ENCODE data around the gene LDLRAD4.

The LDLRAD4 gene

GRCh38 chr18:13549880-13550232, 331.3 kb downstream of the LDLRAD4 start:
- H3K27ac ChIP-seq (ENCODE audit: low read length): no peak overlapping the region
- no peak overlapping the region for H2AFZ ChIP-seq (ENCODE audit: low read depth, low read length)
- TF ChIP-seq CTCF (IDR thresholded peaks at IDR 0.05; ENCODE audit: borderline replicate concordance, extremely low read depth, low read length, poor library complexity, severe bottlenecking): no peak
- no peak for TF ChIP-seq EZH2 (IDR thresholded peaks at IDR 0.05; ENCODE audit: borderline replicate concordance, low read depth, low read length, severe bottlenecking)
- ATAC-seq (ENCODE audit: insufficient read depth, low read depth) (no peak), DNase-seq (no peak)
- peaks cover 24% of the 10 kb centered on the region for H4K20me1 ChIP-seq (ENCODE audit: insufficient read depth, low read length)
- H3K4me2 ChIP-seq (ENCODE audit: insufficient read depth, low read length): no peak overlapping the region
- no peaks in the 10 kb centered on the region for H3K27me3 ChIP-seq (ENCODE audit: insufficient read depth, low read length, poor library complexity)
- no peaks in the 10 kb centered on the region for H3K4me1 ChIP-seq (ENCODE audit: insufficient read depth, low read length)
- H3K9ac ChIP-seq (ENCODE audit: low read depth, low read length): no peak overlapping the region
- H3K79me2 ChIP-seq (ENCODE audit: insufficient read depth, low read length): peaks cover 91% of the 10 kb centered on the region
- peaks cover 52% of the 10 kb centered on the region for H3K36me3 ChIP-seq (ENCODE audit: insufficient read depth, low read length)
- H3K9me3 ChIP-seq (ENCODE audit: insufficient read depth, low read length, severe bottlenecking): peaks cover 16% of the 10 kb centered on the region
- H3K4me3 ChIP-seq (ENCODE audit: low read depth in 1 of 2, low read length in 2 of 2): no peak overlapping the region

GRCh38 chr18:13550418-13551304, 332.1 kb downstream of the LDLRAD4 start:
- H3K79me2 ChIP-seq (ENCODE audit: insufficient read depth, low read length): peaks cover 91% of the 10 kb centered on the region
- H2AFZ ChIP-seq (ENCODE audit: low read depth, low read length): no peak overlapping the region
- H3K4me2 ChIP-seq (ENCODE audit: insufficient read depth, low read length): no peak overlapping the region
- 0 out of 2 replicates have a peak overlapping the region, but pooled peaks have one; percentile 10 for H3K27ac ChIP-seq (ENCODE audit: low read length)
- H3K4me1 ChIP-seq (ENCODE audit: insufficient read depth, low read length): no peaks in the 10 kb centered on the region
- ATAC-seq (ENCODE audit: insufficient read depth, low read depth) (no peak), DNase-seq (no peak)
- H3K9ac ChIP-seq (ENCODE audit: low read depth, low read length): no peak overlapping the region
- no peak for TF ChIP-seq CTCF (IDR thresholded peaks at IDR 0.05; ENCODE audit: borderline replicate concordance, extremely low read depth, low read length, poor library complexity, severe bottlenecking)
- TF ChIP-seq EZH2 (IDR thresholded peaks at IDR 0.05; ENCODE audit: borderline replicate concordance, low read depth, low read length, severe bottlenecking): no peak
- no peak overlapping the region for H3K4me3 ChIP-seq (ENCODE audit: low read depth in 1 of 2, low read length in 2 of 2)
- peaks cover 46% of the 10 kb centered on the region for H3K36me3 ChIP-seq (ENCODE audit: insufficient read depth, low read length)
- H3K9me3 ChIP-seq (ENCODE audit: insufficient read depth, low read length, severe bottlenecking): peaks cover 16% of the 10 kb centered on the region
- peaks cover 26% of the 10 kb centered on the region for H4K20me1 ChIP-seq (ENCODE audit: insufficient read depth, low read length)
- H3K27me3 ChIP-seq (ENCODE audit: insufficient read depth, low read length, poor library complexity): no peaks in the 10 kb centered on the region

- no peak for ATAC-seq (ENCODE audit: insufficient read depth, low read depth)
- Histone ChIP-seq H3K27ac (ENCODE audit: low read length) (0 out of 2 replicates have a peak overlapping the region, but pooled peaks have one; percentile 28), H3K79me2 (ENCODE audit: insufficient read depth, low read length) (peaks cover 91% of the 10 kb centered on the region), H2AFZ (ENCODE audit: low read depth, low read length) (no peak overlapping the region), H3K36me3 (ENCODE audit: insufficient read depth, low read length) (peaks cover 40% of the 10 kb centered on the region), H3K9ac (ENCODE audit: low read depth, low read length) (no peak overlapping the region), H3K4me2 (ENCODE audit: insufficient read depth, low read length) (no peak overlapping the region), H3K9me3 (ENCODE audit: insufficient read depth, low read length, severe bottlenecking) (peaks cover 14% of the 10 kb centered on the region), H4K20me1 (ENCODE audit: insufficient read depth, low read length) (peaks cover 27% of the 10 kb centered on the region), H3K4me1 (ENCODE audit: insufficient read depth, low read length) (no peaks in the 10 kb centered on the region), H3K4me3 (ENCODE audit: low read depth in 1 of 2, low read length in 2 of 2) (no peak overlapping the region), H3K27me3 (ENCODE audit: insufficient read depth, low read length, poor library complexity) (no peaks in the 10 kb centered on the region)
- DNase-seq: no peak
- TF ChIP-seq CTCF (IDR thresholded peaks at IDR 0.05; ENCODE audit: borderline replicate concordance, extremely low read depth, low read length, poor library complexity, severe bottlenecking) (no peak), EZH2 (IDR thresholded peaks at IDR 0.05; ENCODE audit: borderline replicate concordance, low read depth, low read length, severe bottlenecking) (no peak)
These were observed 332.7 kb downstream of the LDLRAD4 start for GRCh38 chr18:13551305-13551603.

Data from DND-41 (cell line).